GM18951 (cell line): ENCODE measurements around the gene OBSCN.
"Not testable (repeated sequence)": the region's sequence is repeated elsewhere in the genome, so short reads cannot be mapped to it uniquely, and the experiment has no call there.

Experiments
- POLR2A ChIP-seq: IDR thresholded peaks from 4 replicates; pipeline ENCODE4 v1.6.1; 2011; ENCODE audit warnings: mild to moderate bottlenecking; ENCODE audit not compliant: insufficient read length, insufficient read depth; ENCODE audit errors: extremely low read depth
- in situ Hi-C: fragments of 300-500 bp; cut with MboI; formaldehyde crosslinking; loops from one replicate; pipeline ENCODE4 v1.12.0; 2022; ENCODE audit warnings: low sequenced_read_pairs, mixed read lengths, inconsistent platforms; ENCODE audit not compliant: unreplicated experiment

OBSCN gene

GRCh38 chr1:228217551-228218344 is 9.9 kb downstream of the OBSCN start:
- in situ Hi-C loops, result no loop called here
- TF ChIP-seq POLR2A, result no peak

- in situ Hi-C loops, result no loop called here
Measured at GRCh38 chr1:228218513-228219244, 10.8 kb downstream of the OBSCN start.

GRCh38 chr1:228219245-228219961 is 11.6 kb downstream of the OBSCN start:
- in situ Hi-C loops, result no loop called here

More at GRCh38 chr1:228218513-228219244, 10.8 kb downstream of the OBSCN start:
- TF ChIP-seq POLR2A, result no peak

GRCh38 chr1:228219962-228220780 is 12.3 kb downstream of the OBSCN start:
- no peak for TF ChIP-seq POLR2A
- in situ Hi-C loops, result no loop called here

More at GRCh38 chr1:228219245-228219961, 11.6 kb downstream of the OBSCN start:
- no peak for TF ChIP-seq POLR2A

- in situ Hi-C loops, result not testable (repeated sequence)
Measured at GRCh38 chr1:228221097-228221496, 13.3 kb downstream of the OBSCN start.

GRCh38 chr1:228222548-228222947 is 14.7 kb downstream of the OBSCN start:
- in situ Hi-C loops, result no loop called here

GRCh38 chr1:228224198-228225164 is 16.6 kb downstream of the OBSCN start:
- in situ Hi-C loops, result no loop called here
- TF ChIP-seq POLR2A, result no peak

More at GRCh38 chr1:228222548-228222947, 14.7 kb downstream of the OBSCN start:
- TF ChIP-seq POLR2A, result no peak

- no peak for TF ChIP-seq POLR2A
- in situ Hi-C loops, result no loop called here
Measured at GRCh38 chr1:228225165-228225710, 17.4 kb downstream of the OBSCN start.

- in situ Hi-C loops, result no loop called here
- no peak for TF ChIP-seq POLR2A
Measured at GRCh38 chr1:228225740-228226139, 17.9 kb downstream of the OBSCN start.

GRCh38 chr1:228226141-228226874 is 18.5 kb downstream of the OBSCN start:
- in situ Hi-C loops, result no loop called here
- TF ChIP-seq POLR2A, result no peak

- no peak for TF ChIP-seq POLR2A
- in situ Hi-C loops, result no loop called here
Measured at GRCh38 chr1:228226956-228227791, 19.3 kb downstream of the OBSCN start.

- in situ Hi-C loops, result not testable (repeated sequence)
Measured at GRCh38 chr1:228228147-228228546, 20.3 kb downstream of the OBSCN start.
